K562 (cell line): ENCODE measurements around the gene DNAH17. TPM values are rescaled to one million over a fixed set of nuclear protein-coding genes. Genes with fewer than 3 reads are reported as not detected.

ENCODE experiments used
- ATAC-seq: fragments of 200-7000 bp; cut with Tn5 transposase; 3 replicates; pipeline ENCODE4 v1.9.1; 2020; ENCODE audit warnings: moderate library complexity
- BruUV-seq: library from RNA; stranded (reverse); fragments of 400-500 nt; replicated peaks from 2 replicates; lab custom pipeline; 2021; lab: Mats Ljungman, UMichigan
- CTCF ChIA-PET: fragments of 300-600 bp; formaldehyde crosslinking; extraction: SDS; loops from one replicate; lab custom pipeline; 2021; ENCODE audit warnings: low intra/inter-chr PET ratio; lab: Yijun Ruan, JAX
- POLR2A ChIA-PET: fragments of 300-600, 350-650 bp; sonication (Branson Sonifier 250); formaldehyde crosslinking; extraction: SDS; loops from one replicate; lab custom pipeline; 2021; ENCODE audit warnings: antibody characterized with exemption, inconsistent platforms; lab: Yijun Ruan, JAX
- DNase-seq, 4 experiments: peaks; one replicate each; pipeline versions ENCODE4 v3.0.0 to v3.0.0-alpha.2; 2011 to 2018; ENCODE audit warnings: low spot score in 3 of 4, mixed read lengths in 3 of 4; ENCODE audit errors: extremely low read depth in 1 of 4
- FAIRE-seq: peaks from 2 replicates; lab custom pipeline; 2011; peaks lifted over from hg19 to GRCh38; lab: Jason Lieb, UNC
- H2AFZ ChIP-seq: 2 replicates; pipeline ENCODE4 v1.6.0; 2011; ENCODE audit warnings: low read depth, low read length, control low read depth, inconsistent platforms
- H3K27ac ChIP-seq: fragments of 200-600 bp; 3 replicates; pipeline ENCODE4 v1.8.0; 2011; ENCODE audit warnings: low read depth, mild to moderate bottlenecking, control low read depth, inconsistent platforms, low read length, moderate library complexity, mixed read lengths; ENCODE audit errors: extremely low read depth
- H3K27me3 ChIP-seq, 2 experiments: fragments of 300-600 bp in 1 of 2; 2 replicates in 1 of 2; 3 replicates in 1 of 2; pipeline versions ENCODE4 v1.6.0 to v1.8.0; 2011; ENCODE audit warnings: inconsistent platforms in 2 of 2, low read length in 2 of 2, mild to moderate bottlenecking in 1 of 2, mixed read lengths in 1 of 2, moderate library complexity in 1 of 2; ENCODE audit not compliant: control insufficient read depth in 2 of 2, insufficient read depth in 2 of 2
- H3K36me3 ChIP-seq: fragments of 300-600 bp; 3 replicates; pipeline ENCODE4 v1.8.0; 2011; ENCODE audit warnings: mild to moderate bottlenecking, low read length, inconsistent platforms; ENCODE audit not compliant: control insufficient read depth, insufficient read depth
- H3K4me1 ChIP-seq, 2 experiments: fragments of 200-600 bp in 1 of 2; replicated peaks in 1 of 2; 2 replicates in 1 of 2; 3 replicates in 1 of 2; pipeline versions ENCODE4 v1.5.1 to v1.8.0; 2011; ENCODE audit warnings: inconsistent platforms in 2 of 2, low read length in 2 of 2, mild to moderate bottlenecking in 1 of 2, mixed read lengths in 1 of 2, moderate library complexity in 1 of 2; ENCODE audit not compliant: control insufficient read depth in 2 of 2, insufficient read depth in 2 of 2
- H3K4me2 ChIP-seq: 2 replicates; pipeline ENCODE4 v1.6.1; 2011; ENCODE audit warnings: low read length, control low read depth, inconsistent platforms, mixed read lengths; ENCODE audit not compliant: insufficient read depth
- H3K4me3 ChIP-seq: fragments of 200-600 bp; sonication (generic), shearing (Covaris generic); 2 replicates; pipeline ENCODE4 v1.5.1; 2016; ENCODE audit warnings: control low read depth, inconsistent platforms
- H3K79me2 ChIP-seq: fragments of 200-600 bp; 3 replicates; pipeline ENCODE4 v1.8.0; 2011; ENCODE audit warnings: low read length, inconsistent platforms; ENCODE audit not compliant: control insufficient read depth, insufficient read depth
- H3K9ac ChIP-seq, 2 experiments: 2 replicates each; pipeline versions ENCODE4 v1.6.0 to v1.6.1; 2011; ENCODE audit warnings: low read depth in 2 of 2, low read length in 2 of 2, control low read depth in 1 of 2, inconsistent platforms in 1 of 2, mild to moderate bottlenecking in 1 of 2, mixed read lengths in 1 of 2; ENCODE audit not compliant: insufficient read depth in 1 of 2
- H3K9me1 ChIP-seq: one replicate; pipeline ENCODE4 v1.6.0; 2011; ENCODE audit warnings: inconsistent platforms, mild to moderate bottlenecking, low read length, moderate library complexity; ENCODE audit not compliant: control insufficient read depth, insufficient read depth
- H3K9me3 ChIP-seq: replicated peaks from 2 replicates; pipeline ENCODE4 v1.5.1; 2011; ENCODE audit warnings: low read depth, low read length, inconsistent platforms; ENCODE audit not compliant: control insufficient read depth, insufficient read depth
- H4K20me1 ChIP-seq: replicated peaks from 2 replicates; pipeline ENCODE4 v1.6.1; 2011; ENCODE audit warnings: low read length, inconsistent platforms, mixed read lengths; ENCODE audit not compliant: control insufficient read depth, insufficient read depth
- CBFB ChIP-seq: sonication (generic); formaldehyde crosslinking; IDR thresholded peaks from 2 replicates; pipeline ENCODE4 v1.4.0; 2020; ENCODE audit warnings: mild to moderate bottlenecking, missing genetic modification reagents
- CHAMP1 ChIP-seq: fragments of 450-650 bp; IDR thresholded peaks from 2 replicates; pipeline ENCODE4 v1.6.1; 2016; ENCODE audit warnings: mild to moderate bottlenecking
- ZNF316 ChIP-seq: fragments of 450-650 bp; IDR thresholded peaks from 2 replicates; pipeline ENCODE4 v1.6.1; 2016
- WGBS: fragments of 100-300 bp; shearing (Covaris generic); methylation state at CpG from one replicate; pipeline ENCODE4 v1.1.6; 2016; ENCODE audit warnings: low coverage, mixed read lengths; ENCODE audit not compliant: insufficient coverage; ENCODE audit errors: missing lambda C conversion rate; 5-methylcytosine and 5-hydroxymethylcytosine counted together
- in situ Hi-C: fragments of 300-500 bp; cut with MboI; formaldehyde crosslinking; loops from 4 replicates; pipeline ENCODE4 v1.15.0; 2018; ENCODE audit warnings: inconsistent platforms, mixed read lengths
- intact Hi-C: fragments of 100-400 bp; cut with micrococcal nuclease; formaldehyde crosslinking; loops from 2 replicates; pipeline ENCODE4 v1.14.2; 2022
- polyA plus RNA-seq, 8 experiments: library from polyadenylated mRNA; depleted of rRNA in 4 of 8; stranded (reverse) in 5 of 8; unstranded in 3 of 8; fragments of >200 nt; fragmentation: Nextera tagmentation in 2 of 8; fragmentation: Illumina TruSeq in 1 of 8; extraction: Ambion mirVana in 2 of 8; extraction: Trizol in 1 of 8; gene quantifications; 2 replicates each; pipeline versions ENCODE4 v1.2.1 to v1.2.3, GENCODE V29; 2011 to 2014; ENCODE audit warnings: inconsistent platforms in 1 of 8, missing spikeins in 1 of 8
- total RNA-seq, 7 experiments: library from RNA; depleted of rRNA in 6 of 7; stranded (reverse); fragments of >200 nt in 6 of 7; fragmentation: Illumina TruSeq in 2 of 7; extraction: Trizol in 2 of 7; gene quantifications; 2 replicates each; pipeline versions ENCODE4 v1.2.1 to v1.2.3, GENCODE V29; 2011 to 2021; ENCODE audit warnings: low replicate concordance in 1 of 7

DNAH17 gene
- total and polyA plus RNA-seq, 9 of the 15 experiments (the other 6 are each of a cell fraction or from before 2014, with no cell fraction given), result under 0.01 to 0.06 (median 0.03) TPM; not detected in 5

- no peak for FAIRE-seq
- no peaks in the 10 kb centered on the region for H3K9me1 ChIP-seq
- no peak for DNase-seq
- peaks cover 12% of the 10 kb centered on the region for H4K20me1 ChIP-seq
- H2AFZ ChIP-seq, result no peak overlapping the region
- TF ChIP-seq ZNF316 (peak; percentile 50), CBFB (CRISPR knock-in tag) (no peak), CHAMP1 (no peak)
- TF ChIP-seq, all 486 proteins: peak for 1
- Histone ChIP-seq H3K4me1 (peaks cover 0 to 16% of the 10 kb centered on the region in 2 experiments; a peak in 2 of 5 replicates), H3K27ac (no peak overlapping the region), H3K27me3 (peaks cover 57 to 78% of the 10 kb centered on the region in 2 experiments), H3K36me3 (no peaks in the 10 kb centered on the region), H3K9ac (no peak overlapping the region), H3K9me3 (no peaks in the 10 kb centered on the region), H3K4me2 (no peak overlapping the region), H3K79me2 (no peaks in the 10 kb centered on the region), H3K4me3 (no peak overlapping the region)
- CTCF ChIA-PET, result no interaction called here
- BruUV-seq, result no TSS peak
- POLR2A ChIA-PET, result no interaction called here
- ATAC-seq, result no peak
- intact Hi-C loops (loop anchor here (2.0 to 5.0 kb wide), 3 partner anchors 212 to 475 kb away; no protein-coding TSS in a partner anchor), in situ Hi-C loops (no loop called here)
- WGBS, result 27% methylated on average over 14 of the region's 14 CpGs
These were observed 81.6 kb downstream of the DNAH17 start for GRCh38 chr17:78495634-78496033.
